SK-N-SH (cell line): ENCODE data around the gene C8A.

Source experiments
- EP300 ChIP-seq, 2 experiments: IDR thresholded peaks; 2 replicates each; pipeline versions ENCODE4 v1.4.0 to v1.6.1; 2012; ENCODE audit warnings: borderline replicate concordance in 1 of 2, low read depth in 1 of 2, low read length in 1 of 2
- GABPA ChIP-seq: IDR thresholded peaks from 2 replicates; pipeline ENCODE4 v1.4.0; 2012; ENCODE audit warnings: low read depth, mild to moderate bottlenecking
- NFIC ChIP-seq: IDR thresholded peaks from 2 replicates; pipeline ENCODE4 v1.4.0; 2012; ENCODE audit warnings: borderline replicate concordance
- NRF1 ChIP-seq: IDR thresholded peaks from 2 replicates; pipeline ENCODE4 v1.6.1; 2012; ENCODE audit warnings: low read depth, mild to moderate bottlenecking, low read length
- PBX3 ChIP-seq: IDR thresholded peaks from 2 replicates; pipeline ENCODE4; 2012
- RFX5 ChIP-seq: IDR thresholded peaks from 2 replicates; pipeline ENCODE4 v1.6.1; 2012; ENCODE audit warnings: mild to moderate bottlenecking, improper control_type of control experiment, low read length
- RXRA ChIP-seq: IDR thresholded peaks from 2 replicates; pipeline ENCODE4 v1.4.0; 2012; ENCODE audit warnings: low read depth, mild to moderate bottlenecking, borderline replicate concordance
- TCF12 ChIP-seq: IDR thresholded peaks from 2 replicates; pipeline ENCODE4 v1.4.0; 2012
- TF ChIP-seq, protein P1 (sequence below): fragments of 200-600 bp; sonication (generic); IDR thresholded peaks from 2 replicates; pipeline ENCODE4 v1.6.1; 2017; ENCODE audit warnings: antibody characterized with exemption, mild to moderate bottlenecking, moderate library complexity
- TF ChIP-seq, protein P2 (sequence below): IDR thresholded peaks from 2 replicates; pipeline ENCODE4 v1.4.0; 2012; ENCODE audit warnings: low read depth

DNA sequence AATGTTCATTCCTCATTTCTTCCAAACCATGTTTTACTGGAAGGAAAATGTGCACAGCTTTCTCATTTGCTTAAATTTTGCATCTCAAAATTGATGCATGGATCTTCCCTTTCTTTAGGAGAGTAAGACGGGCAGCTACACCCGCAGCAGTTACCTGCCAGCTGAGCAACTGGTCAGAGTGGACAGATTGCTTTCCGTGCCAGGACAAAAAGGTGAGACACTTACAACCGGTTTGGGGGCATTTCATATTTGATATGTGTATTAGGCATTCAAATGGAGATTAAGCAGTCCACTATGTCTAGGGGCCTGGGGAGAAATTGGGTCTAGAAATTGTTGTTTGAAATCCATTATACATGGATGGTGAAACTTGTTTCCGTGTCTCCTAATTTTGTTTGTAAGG lies 12.9 kb downstream of the C8A start:
- TF ChIP-seq EP300 (IDR thresholded peaks at IDR 0.05; ENCODE audit: borderline replicate concordance in 1 of 2, low read depth in 1 of 2, low read length in 1 of 2), result no peak
- TF ChIP-seq, protein P1, sequence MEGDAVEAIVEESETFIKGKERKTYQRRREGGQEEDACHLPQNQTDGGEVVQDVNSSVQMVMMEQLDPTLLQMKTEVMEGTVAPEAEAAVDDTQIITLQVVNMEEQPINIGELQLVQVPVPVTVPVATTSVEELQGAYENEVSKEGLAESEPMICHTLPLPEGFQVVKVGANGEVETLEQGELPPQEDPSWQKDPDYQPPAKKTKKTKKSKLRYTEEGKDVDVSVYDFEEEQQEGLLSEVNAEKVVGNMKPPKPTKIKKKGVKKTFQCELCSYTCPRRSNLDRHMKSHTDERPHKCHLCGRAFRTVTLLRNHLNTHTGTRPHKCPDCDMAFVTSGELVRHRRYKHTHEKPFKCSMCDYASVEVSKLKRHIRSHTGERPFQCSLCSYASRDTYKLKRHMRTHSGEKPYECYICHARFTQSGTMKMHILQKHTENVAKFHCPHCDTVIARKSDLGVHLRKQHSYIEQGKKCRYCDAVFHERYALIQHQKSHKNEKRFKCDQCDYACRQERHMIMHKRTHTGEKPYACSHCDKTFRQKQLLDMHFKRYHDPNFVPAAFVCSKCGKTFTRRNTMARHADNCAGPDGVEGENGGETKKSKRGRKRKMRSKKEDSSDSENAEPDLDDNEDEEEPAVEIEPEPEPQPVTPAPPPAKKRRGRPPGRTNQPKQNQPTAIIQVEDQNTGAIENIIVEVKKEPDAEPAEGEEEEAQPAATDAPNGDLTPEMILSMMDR, result no peak
- TF ChIP-seq PBX3, result no peak
- TF ChIP-seq NRF1, result no peak
- TF ChIP-seq TCF12, result no peak
- TF ChIP-seq, protein P2, sequence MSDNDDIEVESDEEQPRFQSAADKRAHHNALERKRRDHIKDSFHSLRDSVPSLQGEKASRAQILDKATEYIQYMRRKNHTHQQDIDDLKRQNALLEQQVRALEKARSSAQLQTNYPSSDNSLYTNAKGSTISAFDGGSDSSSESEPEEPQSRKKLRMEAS, result no peak
- no peak for TF ChIP-seq RXRA
- TF ChIP-seq GABPA, result no peak
- no peak for TF ChIP-seq NFIC
- TF ChIP-seq RFX5, result no peak
